GM18951 (cell line): ENCODE results near the gene SLC12A7.

Source experiments
- POLR2A ChIP-seq: IDR thresholded peaks from 4 replicates; pipeline ENCODE4 v1.6.1; 2011; ENCODE audit warnings: mild to moderate bottlenecking; ENCODE audit not compliant: insufficient read length, insufficient read depth; ENCODE audit errors: extremely low read depth
- in situ Hi-C: fragments of 300-500 bp; cut with MboI; formaldehyde crosslinking; loops from one replicate; pipeline ENCODE4 v1.12.0; 2022; ENCODE audit warnings: low sequenced_read_pairs, mixed read lengths, inconsistent platforms; ENCODE audit not compliant: unreplicated experiment

SLC12A7 gene

GRCh38 chr5:1152156-1152555 lies 40.3 kb upstream of the SLC12A7 start:
- no peak for TF ChIP-seq POLR2A
- in situ Hi-C loops: no loop called here

- no peak for TF ChIP-seq POLR2A
- in situ Hi-C loops: no loop called here
These were observed 39.5 kb upstream of the SLC12A7 start for GRCh38 chr5:1151316-1151715.

DNA sequence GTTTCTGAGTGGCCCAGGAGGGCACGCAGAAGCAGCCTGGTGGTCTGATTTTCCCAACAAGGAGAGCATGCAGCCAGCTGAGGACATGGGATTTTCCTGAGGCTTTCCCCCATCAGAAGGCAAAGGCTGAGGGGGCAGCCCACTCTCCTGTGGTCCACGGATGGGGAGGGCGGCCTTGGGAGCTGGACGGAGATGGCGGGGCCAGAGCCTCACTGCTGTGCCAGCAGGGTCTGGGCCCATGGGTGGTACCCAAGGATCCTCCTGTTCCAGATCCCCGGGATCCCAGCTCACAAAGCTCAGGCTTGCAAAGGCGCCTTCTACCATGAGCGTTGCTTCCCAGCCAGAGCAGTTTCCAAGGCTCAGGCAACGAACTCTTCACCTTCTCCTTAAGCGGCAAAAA lies 39.0 kb upstream of the SLC12A7 start:
- no peak for TF ChIP-seq POLR2A
- in situ Hi-C loops: no loop called here

DNA sequence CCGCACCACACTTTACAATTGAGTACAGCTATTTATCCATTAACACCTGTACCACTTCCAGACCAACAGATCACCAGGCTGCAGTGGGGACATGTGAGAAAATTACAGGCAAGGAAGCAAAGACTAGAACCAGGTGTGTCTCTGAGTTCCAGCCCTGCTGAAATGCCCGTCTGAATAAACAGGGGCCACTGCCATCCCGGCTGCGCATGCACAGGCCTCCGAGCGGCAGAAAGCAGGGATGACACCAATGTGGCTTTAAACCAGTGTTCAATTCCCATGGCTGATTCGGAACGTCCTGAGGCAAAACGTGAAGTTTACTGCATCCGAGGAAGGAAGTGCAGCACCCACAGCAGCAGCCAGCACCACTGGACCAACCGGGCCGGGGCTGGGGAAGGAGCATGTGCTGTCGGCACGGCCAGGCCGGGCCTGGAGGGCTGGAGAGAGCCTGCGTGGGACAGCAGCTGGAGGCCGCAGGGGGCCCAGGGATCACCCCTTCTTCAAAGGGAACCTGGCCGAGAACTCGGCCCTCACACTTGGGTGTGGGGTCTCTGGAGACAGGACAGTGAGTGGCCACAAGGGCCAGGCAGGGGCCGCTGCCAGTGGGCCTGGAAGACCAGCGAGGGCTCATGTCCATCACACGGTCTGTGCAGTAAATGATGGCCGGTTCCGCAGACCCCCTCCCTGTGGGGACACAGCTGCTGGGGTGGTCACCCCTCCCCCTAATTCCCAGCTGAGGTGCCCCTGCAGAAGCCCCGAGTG lies 33.0 kb upstream of the SLC12A7 start:
- no peak for TF ChIP-seq POLR2A
- in situ Hi-C loops: loop anchor here (25.0 kb wide), 1 partner anchor 208 kb away; no protein-coding TSS in a partner anchor

DNA sequence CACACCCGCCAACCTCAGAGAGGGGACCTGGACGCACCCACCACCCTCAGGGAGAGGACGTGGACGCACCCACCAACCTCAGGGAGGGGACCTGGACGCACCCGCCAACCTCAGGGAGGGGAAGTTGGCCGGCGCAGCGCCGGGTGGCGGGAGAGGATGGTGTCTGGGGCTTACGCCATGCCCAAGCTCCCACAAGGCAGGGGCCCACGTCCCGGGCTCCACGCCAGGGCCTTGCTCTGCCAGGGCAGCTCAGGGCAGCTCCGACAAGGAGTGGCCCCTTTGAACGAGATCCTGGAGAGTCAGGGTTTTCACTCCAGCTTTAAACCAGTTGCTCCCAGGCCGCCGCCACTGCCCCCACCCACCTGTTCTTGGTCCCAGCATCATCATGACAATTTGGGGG lies 32.2 kb upstream of the SLC12A7 start:
- no peak for TF ChIP-seq POLR2A
- in situ Hi-C loops: loop anchor here (25.0 kb wide), 1 partner anchor 207 kb away; no protein-coding TSS in a partner anchor

- no peak for TF ChIP-seq POLR2A
- in situ Hi-C loops: loop anchor here (25.0 kb wide), 1 partner anchor 206 kb away; no protein-coding TSS in a partner anchor
These were observed 31.7 kb upstream of the SLC12A7 start for GRCh38 chr5:1143670-1143951.

DNA sequence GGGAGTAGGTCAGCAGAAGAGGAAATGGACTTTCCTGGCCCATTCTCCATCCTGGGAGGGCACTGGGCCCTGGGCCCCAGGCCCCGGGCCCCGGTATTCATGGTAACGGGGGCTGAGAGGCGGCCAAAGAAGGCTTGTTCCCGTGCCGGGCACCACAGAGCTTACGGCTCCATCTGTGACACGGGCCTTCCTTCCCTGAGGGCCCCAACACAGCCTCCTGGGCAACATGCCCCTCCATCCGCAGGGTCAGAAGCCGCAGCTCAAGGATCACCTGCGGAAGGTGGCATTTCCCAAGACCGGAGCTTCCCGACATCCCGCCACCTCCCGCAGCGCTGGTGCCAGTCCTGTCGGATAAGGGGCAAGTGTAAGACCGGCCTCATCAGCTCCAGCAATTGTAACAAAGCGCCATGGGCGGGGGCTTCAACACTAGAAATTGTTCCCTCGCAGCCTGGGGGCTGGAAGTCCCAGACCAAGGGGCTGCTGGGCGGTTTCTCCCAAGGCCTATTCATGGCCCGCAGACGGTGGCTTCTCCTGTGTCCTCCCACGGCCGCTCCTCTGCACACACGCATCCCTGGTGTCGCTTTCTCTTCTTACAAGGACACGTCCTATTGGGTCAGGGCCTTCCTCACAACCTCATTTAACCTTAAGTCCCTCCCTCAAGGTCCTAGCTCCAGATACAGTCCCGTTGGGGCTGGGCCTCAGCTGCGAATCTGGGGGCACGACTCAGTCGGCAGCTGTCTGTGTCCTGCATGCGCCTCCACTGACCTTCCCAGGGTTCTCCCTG lies 31.2 kb upstream of the SLC12A7 start:
- in situ Hi-C loops: loop anchor here (25.0 kb wide), 1 partner anchor 206 kb away; no protein-coding TSS in a partner anchor
- TF ChIP-seq POLR2A: no peak

- no peak for TF ChIP-seq POLR2A
- in situ Hi-C loops: loop anchor here (25.0 kb wide), 1 partner anchor 205 kb away; no protein-coding TSS in a partner anchor
These were observed 30.0 kb upstream of the SLC12A7 start for GRCh38 chr5:1141834-1142233.

DNA sequence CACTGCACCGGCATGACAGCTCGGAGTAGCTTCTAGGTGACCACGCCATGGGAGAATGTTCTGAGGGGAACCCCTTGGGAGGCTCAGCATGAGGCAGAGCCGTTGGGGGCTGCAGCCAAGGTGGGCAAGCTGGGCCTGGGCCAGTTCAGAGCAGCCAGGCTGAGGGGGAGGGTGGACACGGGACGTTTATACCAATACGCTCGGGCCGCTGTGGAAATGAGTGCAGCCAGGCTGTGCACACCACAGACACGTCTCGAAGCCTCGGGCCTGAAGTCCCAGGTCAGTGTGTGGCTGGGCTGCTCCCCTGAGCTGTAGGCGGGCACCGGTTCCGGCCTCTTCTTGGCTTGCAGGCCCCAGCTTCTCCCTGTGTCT lies 28.9 kb upstream of the SLC12A7 start:
- no peak for TF ChIP-seq POLR2A
- in situ Hi-C loops: loop anchor here (25.0 kb wide), 1 partner anchor 204 kb away; no protein-coding TSS in a partner anchor

- in situ Hi-C loops: loop anchor here (25.0 kb wide), 1 partner anchor 203 kb away; no protein-coding TSS in a partner anchor
- no peak for TF ChIP-seq POLR2A
These were observed 28.4 kb upstream of the SLC12A7 start for GRCh38 chr5:1140171-1140817.

GRCh38 chr5:1139331-1140170 lies 27.7 kb upstream of the SLC12A7 start:
- TF ChIP-seq POLR2A: no peak
- in situ Hi-C loops: loop anchor here (25.0 kb wide), 1 partner anchor 202 kb away; no protein-coding TSS in a partner anchor

DNA sequence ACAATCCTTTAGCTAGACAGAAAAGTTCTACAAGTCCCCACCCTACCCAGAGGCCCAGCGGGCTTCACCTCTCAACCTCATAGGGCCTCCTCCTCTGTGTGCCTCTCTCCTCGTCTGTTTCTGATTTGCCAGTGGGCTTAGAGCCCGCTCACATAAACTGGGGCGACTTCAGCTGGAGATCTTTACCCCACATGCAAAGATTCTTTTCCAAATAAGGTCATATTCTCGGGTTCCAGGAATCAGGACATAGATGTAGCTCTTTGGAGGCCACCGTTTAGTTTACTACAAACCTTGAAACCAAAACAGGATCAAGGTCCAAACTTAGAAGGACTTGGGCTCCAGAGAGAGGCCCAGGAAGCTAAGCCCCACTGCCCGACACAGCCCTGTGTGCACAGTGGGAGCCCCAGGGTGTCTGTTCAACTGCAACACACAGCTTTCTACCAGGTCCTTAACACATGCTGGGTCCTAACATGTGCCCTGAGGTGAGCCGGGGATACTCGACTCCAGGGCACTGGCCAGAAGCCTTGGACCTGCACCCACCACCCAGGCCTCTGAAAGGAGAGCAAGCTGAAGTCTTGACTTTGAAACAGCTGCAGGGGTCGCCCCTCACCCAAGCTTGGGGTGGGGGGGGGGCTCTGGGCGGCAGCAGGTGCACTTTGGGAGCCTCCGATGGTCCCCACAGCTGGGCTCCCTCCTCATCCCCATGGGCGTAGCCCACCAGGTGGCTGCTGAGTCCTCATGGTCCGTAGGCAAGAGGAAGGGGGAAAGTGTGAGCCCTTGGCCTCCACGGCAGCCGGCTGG lies 26.8 kb upstream of the SLC12A7 start:
- in situ Hi-C loops: loop anchor here (25.0 kb wide), 1 partner anchor 201 kb away; no protein-coding TSS in a partner anchor
- no peak for TF ChIP-seq POLR2A
